Stomach (tissue), 9 donors: ENCODE data around the gene DPP10. TPM values are rescaled to one million over a fixed set of nuclear protein-coding genes. Genes with fewer than 3 reads are reported as not detected.

Experiments
- DNase-seq, 2 donors: peaks; one replicate each; pipeline versions ENCODE4 v3.0.0 to v3.0.0-alpha.2; 2013 to 2019
- H3K27ac ChIP-seq, 5 donors: fragments of 200-600 bp in 4 of 5; sonication (generic) in 4 of 5; one replicate each; pipeline ENCODE4 v1.5.1; 2013 to 2019; ENCODE audit warnings: mild to moderate bottlenecking in 1 of 5, moderate library complexity in 1 of 5
- H3K27me3 ChIP-seq, 3 donors: fragments of 200-600 bp; sonication (generic); one replicate each; pipeline ENCODE4 v1.5.1; 2017 to 2019; ENCODE audit warnings: mixed run types in 1 of 3
- H3K36me3 ChIP-seq, 4 donors: fragments of 200-600 bp; sonication (generic); 1 replicate in 3 of 4; 2 replicates in 1 of 4; pipeline ENCODE4 v1.5.1; 2016 to 2019
- H3K4me1 ChIP-seq, 4 donors: fragments of 200-600 bp; sonication (generic); one replicate each; pipeline ENCODE4 v1.5.1; 2016 to 2019
- H3K4me3 ChIP-seq, 4 donors: fragments of 200-600 bp; sonication (generic) in 3 of 4; one replicate each; pipeline ENCODE4 v1.5.1; 2016 to 2019; ENCODE audit warnings: mild to moderate bottlenecking in 1 of 4
- H3K9me3 ChIP-seq, 4 donors: fragments of 200-600 bp; sonication (generic); one replicate each; pipeline ENCODE4 v1.5.1; 2016 to 2019
- EP300 ChIP-seq: sonication (generic); formaldehyde crosslinking; IDR thresholded peaks from one replicate; pipeline ENCODE4 v1.6.1; 2017; ENCODE audit warnings: antibody characterized with exemption
- POLR2A ChIP-seq, 4 donors: fragments of 450-650 bp; IDR thresholded peaks; one replicate each; pipeline ENCODE4 v1.6.1; 2016; ENCODE audit warnings: antibody characterized with exemption in 4 of 4, control low read depth in 2 of 4, mild to moderate bottlenecking in 1 of 4, moderate library complexity in 1 of 4
- POLR2AphosphoS5 ChIP-seq, 3 donors: sonication (generic); formaldehyde crosslinking; IDR thresholded peaks; one replicate each; pipeline ENCODE4 v1.6.1; 2016; ENCODE audit warnings: antibody characterized with exemption in 3 of 3
- WGBS, 5 donors: extraction: QIAGEN DNeasy Blood & Tissue Kit in 3 of 5; methylation state at CpG; one replicate each; pipeline versions ENCODE4 v1.1.5 to v1.1.7; 2013 to 2018; 5-methylcytosine and 5-hydroxymethylcytosine counted together
- intact Hi-C: fragments of 100-400 bp; cut with DNase I; formaldehyde crosslinking; loops from one replicate; pipeline ENCODE4 v1.15.1; 2023; ENCODE audit warnings: low total_unique reads
- polyA plus RNA-seq, 3 donors: library from polyadenylated mRNA; stranded (reverse); fragments of 200-250 nt; gene quantifications; one replicate each; pipeline ENCODE4 v1.2.3, GENCODE V29; 2013
- total RNA-seq, 5 donors: library from RNA; depleted of rRNA; stranded (reverse); fragments of >200 nt; gene quantifications; one replicate each; pipeline versions ENCODE4 v1.1.0 to v1.2.3, GENCODE V29; 2014 to 2016
- TF ChIP-seq, protein P1 (sequence below), 7 experiments: fragments of 450-650 bp in 4 of 7; fragments of 200-600 bp in 3 of 7; sonication (generic) in 3 of 7; IDR thresholded peaks; one replicate each; pipeline ENCODE4 v1.5.1; 2016 to 2019; ENCODE audit warnings: antibody characterized with exemption in 7 of 7, control low read depth in 2 of 7, mild to moderate bottlenecking in 1 of 7
- donor health status: healthy with polysubstance abuse.
- donor health status: Bipolar disorder and iron deficiency.
- donor health status: healthy.

DPP10 gene
- total and polyA plus RNA-seq, 8 donors: 0.18 to 15.6 (median 2.0) TPM; not detected in 1

DNA sequence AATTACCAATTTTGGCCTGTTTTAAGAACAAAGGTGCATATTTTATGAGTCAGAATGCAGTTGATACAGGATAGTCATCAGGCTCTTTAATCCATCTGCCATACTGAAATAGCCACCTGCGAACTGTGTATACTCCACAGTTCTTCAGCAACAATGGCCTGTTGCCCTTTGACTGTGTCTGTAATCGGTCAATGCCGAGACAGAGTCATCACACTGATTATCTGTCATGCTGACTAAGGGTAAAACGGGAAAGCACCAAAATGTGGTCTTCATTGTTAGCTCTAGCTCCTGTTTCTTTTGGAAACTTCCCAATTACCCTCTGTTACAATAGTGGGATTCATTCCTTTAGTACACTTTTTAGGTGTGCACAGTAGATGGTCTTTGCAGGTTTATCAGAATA is 871.7 kb downstream of the DPP10 start:
- TF ChIP-seq POLR2A (IDR thresholded peaks at IDR 0.05) (no peak), POLR2AphosphoS5 (IDR thresholded peaks at IDR 0.05) (no peak), EP300 (no peak)
- TF ChIP-seq, protein P1, sequence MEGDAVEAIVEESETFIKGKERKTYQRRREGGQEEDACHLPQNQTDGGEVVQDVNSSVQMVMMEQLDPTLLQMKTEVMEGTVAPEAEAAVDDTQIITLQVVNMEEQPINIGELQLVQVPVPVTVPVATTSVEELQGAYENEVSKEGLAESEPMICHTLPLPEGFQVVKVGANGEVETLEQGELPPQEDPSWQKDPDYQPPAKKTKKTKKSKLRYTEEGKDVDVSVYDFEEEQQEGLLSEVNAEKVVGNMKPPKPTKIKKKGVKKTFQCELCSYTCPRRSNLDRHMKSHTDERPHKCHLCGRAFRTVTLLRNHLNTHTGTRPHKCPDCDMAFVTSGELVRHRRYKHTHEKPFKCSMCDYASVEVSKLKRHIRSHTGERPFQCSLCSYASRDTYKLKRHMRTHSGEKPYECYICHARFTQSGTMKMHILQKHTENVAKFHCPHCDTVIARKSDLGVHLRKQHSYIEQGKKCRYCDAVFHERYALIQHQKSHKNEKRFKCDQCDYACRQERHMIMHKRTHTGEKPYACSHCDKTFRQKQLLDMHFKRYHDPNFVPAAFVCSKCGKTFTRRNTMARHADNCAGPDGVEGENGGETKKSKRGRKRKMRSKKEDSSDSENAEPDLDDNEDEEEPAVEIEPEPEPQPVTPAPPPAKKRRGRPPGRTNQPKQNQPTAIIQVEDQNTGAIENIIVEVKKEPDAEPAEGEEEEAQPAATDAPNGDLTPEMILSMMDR (IDR thresholded peaks at IDR 0.05): no peak
- Histone ChIP-seq H3K9me3 (peaks cover 0 to 17% (median 0%) of the 10 kb centered on the region in 4 donors), H3K27ac (no peak overlapping the region), H3K27me3 (no peaks in the 10 kb centered on the region), H3K36me3 (no peaks in the 10 kb centered on the region), H3K4me3 (no peak overlapping the region), H3K4me1 (no peaks in the 10 kb centered on the region)
- intact Hi-C loops: no loop called here
- WGBS, 5 donors: 54 to 73% (median 65%) methylated on average over 4 of the region's 4 CpGs
- no peak for DNase-seq

DNA sequence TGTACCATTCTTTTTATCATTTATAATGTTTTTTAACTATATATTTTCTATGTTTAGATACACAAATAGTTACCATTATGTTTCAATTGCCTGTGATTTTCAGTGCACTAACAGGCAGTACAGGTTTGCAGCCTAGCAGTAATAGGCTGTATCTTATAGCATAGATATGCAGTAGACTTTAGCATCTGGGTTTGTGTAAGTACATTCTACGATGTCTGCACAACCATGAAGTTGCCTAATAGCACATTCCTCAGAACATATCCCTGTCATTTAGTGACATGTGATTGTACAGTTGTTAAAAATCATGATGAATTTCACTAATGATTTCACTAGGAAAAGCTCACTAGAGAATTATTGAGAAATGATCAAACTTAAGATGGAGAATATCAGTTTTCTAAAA is 884.6 kb downstream of the DPP10 start:
- 38 to 65% (median 54%) methylated on average over 1 of the region's 1 CpG for WGBS, 5 donors
- TF ChIP-seq, protein P1 (IDR thresholded peaks at IDR 0.05): no peak
- no peak for TF ChIP-seq EP300
- no peak for TF ChIP-seq POLR2A (IDR thresholded peaks at IDR 0.05)
- TF ChIP-seq POLR2AphosphoS5 (IDR thresholded peaks at IDR 0.05): no peak
- no peak overlapping the region for H3K4me3 ChIP-seq
- H3K36me3 ChIP-seq: no peaks in the 10 kb centered on the region
- intact Hi-C loops: no loop called here
- H3K9me3 ChIP-seq: peaks cover 0 to 20% (median 3%) of the 10 kb centered on the region in 4 donors
- no peaks in the 10 kb centered on the region for H3K4me1 ChIP-seq
- DNase-seq: no peak
- no peak overlapping the region for H3K27ac ChIP-seq
- H3K27me3 ChIP-seq: no peaks in the 10 kb centered on the region

DNA sequence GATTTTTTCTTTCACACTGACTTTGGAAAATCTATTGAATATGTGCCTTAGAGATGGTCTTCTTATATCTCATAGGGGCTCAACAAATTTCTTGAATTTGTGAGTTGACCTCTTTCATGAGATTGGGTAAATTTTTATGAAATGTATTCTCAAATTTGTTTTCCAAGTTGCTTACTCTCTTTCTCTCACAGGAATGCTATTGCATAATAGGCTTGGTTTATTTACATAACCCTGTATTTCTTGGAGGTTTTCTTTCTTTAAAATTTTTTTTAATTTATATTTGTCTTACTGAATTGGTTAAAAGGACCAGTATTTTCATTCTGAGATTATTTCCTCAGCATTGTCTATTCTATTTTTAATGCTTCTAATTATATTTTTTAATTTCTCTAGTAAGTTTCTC is 917.1 kb downstream of the DPP10 start:
- Histone ChIP-seq H3K9me3 (peaks cover 0 to 57% (median 32%) of the 10 kb centered on the region in 4 donors), H3K36me3 (no peaks in the 10 kb centered on the region), H3K4me1 (no peaks in the 10 kb centered on the region), H3K27me3 (no peaks in the 10 kb centered on the region), H3K27ac (no peak overlapping the region), H3K4me3 (no peak overlapping the region)
- DNase-seq: no peak
- TF ChIP-seq, protein P1 (IDR thresholded peaks at IDR 0.05): no peak
- no peak for TF ChIP-seq POLR2AphosphoS5 (IDR thresholded peaks at IDR 0.05)
- no peak for TF ChIP-seq EP300
- no peak for TF ChIP-seq POLR2A (IDR thresholded peaks at IDR 0.05)
- intact Hi-C loops: no loop called here

DNA sequence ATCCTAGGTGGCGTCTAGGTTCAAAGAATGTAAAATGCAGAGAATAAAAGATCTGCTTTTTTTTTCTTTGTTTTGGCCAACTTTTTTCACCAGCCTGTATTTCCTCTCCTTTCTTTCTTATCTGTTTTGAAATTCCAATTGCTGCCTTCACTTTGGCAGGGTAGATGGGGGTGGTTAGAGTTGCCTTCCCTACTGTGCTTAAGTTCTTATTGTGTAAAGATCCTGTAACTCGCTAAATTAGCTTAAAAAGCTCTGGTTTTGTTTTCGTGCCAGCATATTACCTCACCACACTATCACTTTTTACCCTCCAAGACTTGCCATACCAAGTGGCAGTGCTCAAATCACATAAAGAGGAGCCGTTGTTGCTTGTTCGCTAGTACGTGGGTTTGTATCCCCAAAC is 921.7 kb downstream of the DPP10 start:
- Histone ChIP-seq H3K27me3 (no peaks in the 10 kb centered on the region), H3K9me3 (peaks cover 0 to 29% (median 15%) of the 10 kb centered on the region in 4 donors), H3K4me1 (no peaks in the 10 kb centered on the region), H3K27ac (no peak overlapping the region), H3K4me3 (no peak overlapping the region), H3K36me3 (no peaks in the 10 kb centered on the region)
- TF ChIP-seq, protein P1 (IDR thresholded peaks at IDR 0.05): no peak
- TF ChIP-seq POLR2AphosphoS5 (IDR thresholded peaks at IDR 0.05) (no peak), POLR2A (IDR thresholded peaks at IDR 0.05) (no peak)
- DNase-seq: no peak
- 66 to 76% (median 67%) methylated on average over 6 of the region's 6 CpGs for WGBS, 5 donors
- intact Hi-C loops: no loop called here
